Measurements from ENCODE around the gene PCDHB6.
"Not testable (repeated sequence)": the region's sequence is repeated elsewhere in the genome, so short reads cannot be mapped to it uniquely, and the experiment has no call there.

PCDHB6 gene

GRCh38 chr5:141149812-141150211 is at the start of gene PCDHB6:
TSS of gene PCDHB6 (plus strand) at chr5:141150057. CDS start at chr5:141150258, 201 bp downstream.
- no peak for DNase-seq (ENCODE audit: low read depth)

GRCh38 chr5:141100243-141100805 is 49.5 kb upstream of the PCDHB6 start, which contains the start of gene PCDHB3:
TSS of gene PCDHB3 (plus strand) at chr5:141100473. CDS start at chr5:141100650, 177 bp downstream.
- DNase-seq (ENCODE audit: low read depth): no peak

GRCh38 chr5:141101059-141101458 is 48.8 kb upstream of the PCDHB6 start:
- no peak for DNase-seq (ENCODE audit: low read depth)

GRCh38 chr5:141102070-141102469 is 47.8 kb upstream of the PCDHB6 start:
- DNase-seq (ENCODE audit: low read depth): not testable (repeated sequence)

GRCh38 chr5:141102471-141102870 is 47.4 kb upstream of the PCDHB6 start:
- not testable (repeated sequence) for DNase-seq (ENCODE audit: low read depth)

- DNase-seq (ENCODE audit: low read depth): no peak
Measured at GRCh38 chr5:141105350-141105749, 44.5 kb upstream of the PCDHB6 start.

- DNase-seq (ENCODE audit: low read depth): no peak
Measured at GRCh38 chr5:141119250-141119649, 30.6 kb upstream of the PCDHB6 start.

GRCh38 chr5:141121563-141121962 is 28.3 kb upstream of the PCDHB6 start, which contains the start of gene PCDHB4:
TSS of gene PCDHB4 (plus strand) at chr5:141121818. CDS start at chr5:141121999, 181 bp downstream.
- no peak for DNase-seq (ENCODE audit: low read depth)

- no peak for DNase-seq (ENCODE audit: low read depth)
Measured at GRCh38 chr5:141121985-141122384, 27.9 kb upstream of the PCDHB6 start.

- DNase-seq (ENCODE audit: low read depth): not testable (repeated sequence)
Measured at GRCh38 chr5:141123396-141124135, 26.3 kb upstream of the PCDHB6 start.

- DNase-seq (ENCODE audit: low read depth): no peak
Measured at GRCh38 chr5:141127305-141127704, 22.6 kb upstream of the PCDHB6 start.

- no peak for DNase-seq (ENCODE audit: low read depth)
Measured at GRCh38 chr5:141135030-141135717, 14.7 kb upstream of the PCDHB6 start, which contains the start of gene PCDHB5. TSS of gene PCDHB5 (plus strand) at chr5:141135206. CDS start at chr5:141135435, 229 bp downstream.

- no peak for DNase-seq (ENCODE audit: low read depth)
Measured at GRCh38 chr5:141135718-141136266, 14.1 kb upstream of the PCDHB6 start.

- not testable (repeated sequence) for DNase-seq (ENCODE audit: low read depth)
Measured at GRCh38 chr5:141137346-141137745, 12.5 kb upstream of the PCDHB6 start.

GRCh38 chr5:141150224-141150992 is 551 bp downstream of the PCDHB6 start:
- DNase-seq (ENCODE audit: low read depth): no peak

- no peak for DNase-seq (ENCODE audit: low read depth)
Measured at GRCh38 chr5:141150993-141151325, 1.1 kb downstream of the PCDHB6 start.

- DNase-seq (ENCODE audit: low read depth): not testable (repeated sequence)
Measured at GRCh38 chr5:141151632-141152031, 1.8 kb downstream of the PCDHB6 start.

- DNase-seq (ENCODE audit: low read depth): not testable (repeated sequence)
Measured at GRCh38 chr5:141152096-141152495, 2.2 kb downstream of the PCDHB6 start.

GRCh38 chr5:141155540-141156374 is 5.9 kb downstream of the PCDHB6 start:
- no peak for DNase-seq (ENCODE audit: low read depth)

GRCh38 chr5:141157356-141157755 is 7.5 kb downstream of the PCDHB6 start:
- DNase-seq (ENCODE audit: low read depth): not testable (repeated sequence)

- not testable (repeated sequence) for DNase-seq (ENCODE audit: low read depth)
Measured at GRCh38 chr5:141157901-141158300, 8.0 kb downstream of the PCDHB6 start.
